SH-SY5Y (cell line): ENCODE data around the gene FAM83G.

ENCODE experiments used
- GATA2 ChIP-seq: IDR thresholded peaks from 2 replicates; pipeline ENCODE4 v1.6.1; 2011; ENCODE audit warnings: mild to moderate bottlenecking, low read depth, low read length
- GATA3 ChIP-seq: IDR thresholded peaks from 2 replicates; pipeline ENCODE4 v1.6.1; 2011; ENCODE audit warnings: low read depth, mild to moderate bottlenecking, low read length, moderate library complexity

DNA sequence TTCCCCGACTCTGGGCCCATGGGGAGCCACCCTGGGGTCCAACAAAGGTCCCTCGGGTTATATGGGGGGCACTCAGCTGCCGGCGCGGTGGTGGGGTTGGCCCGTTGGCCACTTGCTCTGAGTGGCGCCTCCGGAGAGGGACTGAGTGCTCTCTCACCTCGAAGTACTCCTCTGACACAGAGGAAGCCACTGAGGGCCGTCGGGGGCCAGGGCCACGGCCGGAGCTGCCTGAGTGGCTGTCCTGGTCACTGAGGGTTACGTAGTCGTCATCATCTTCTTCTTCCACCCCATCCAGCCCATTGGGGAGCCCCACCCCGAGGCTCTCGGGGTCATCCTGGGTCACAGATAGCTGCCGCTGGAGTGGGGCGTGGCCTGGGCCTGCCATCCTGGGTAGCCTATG lies 26.9 kb downstream of the FAM83G start:
- TF ChIP-seq GATA3 (no peak), GATA2 (no peak)
